Measurements from ENCODE around the gene HS6ST2.

- TF ChIP-seq CTCF (IDR thresholded peaks at IDR 0.05) (no peak), EP300 (IDR thresholded peaks at IDR 0.05; ENCODE audit: low read depth) (no peak)
Measured at GRCh38 chrX:132742246-132742645, 216.2 kb downstream of the HS6ST2 start.
